CD4-positive, alpha-beta T cell treated with Interleukin-2 at 100 ng/mL for 4 hours (primary cell): ENCODE results near the gene MED15.
A peak's percentile ranks its signal among the peaks of the same experiment; 100 is the strongest.
"Not testable (repeated sequence)": the region's sequence is repeated elsewhere in the genome, so short reads cannot be mapped to it uniquely, and the experiment has no call there.

Experiments
- DNase-seq: peaks from one replicate; pipeline ENCODE4 v3.0.0-alpha.2; 2020; ENCODE audit warnings: low spot score

The MED15 gene

GRCh38 chr22:20484948-20485683, 22.3 kb upstream of the MED15 start:
- no peak for DNase-seq

GRCh38 chr22:20486229-20486628, 21.2 kb upstream of the MED15 start:
- DNase-seq, result no peak

DNA sequence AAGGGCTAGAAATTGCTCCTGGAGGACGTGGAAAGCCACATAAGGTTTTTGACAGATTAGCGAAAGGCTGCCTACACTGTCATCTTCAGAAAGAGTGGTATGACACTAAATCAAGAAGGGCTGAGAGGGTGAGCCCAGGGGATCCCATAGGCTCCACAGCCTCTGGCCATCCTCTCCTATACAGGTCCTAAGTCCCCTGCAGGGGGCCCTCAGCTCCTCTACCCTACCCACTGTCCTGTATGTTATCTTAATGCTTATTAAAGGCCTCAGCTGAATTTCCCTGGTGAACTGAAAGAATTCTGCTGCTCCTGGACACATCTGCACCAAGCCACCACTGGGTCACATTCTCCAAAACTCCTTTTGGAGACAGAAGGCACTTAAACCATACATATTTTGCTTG, 19.7 kb upstream of the MED15 start:
- no peak for DNase-seq

DNA sequence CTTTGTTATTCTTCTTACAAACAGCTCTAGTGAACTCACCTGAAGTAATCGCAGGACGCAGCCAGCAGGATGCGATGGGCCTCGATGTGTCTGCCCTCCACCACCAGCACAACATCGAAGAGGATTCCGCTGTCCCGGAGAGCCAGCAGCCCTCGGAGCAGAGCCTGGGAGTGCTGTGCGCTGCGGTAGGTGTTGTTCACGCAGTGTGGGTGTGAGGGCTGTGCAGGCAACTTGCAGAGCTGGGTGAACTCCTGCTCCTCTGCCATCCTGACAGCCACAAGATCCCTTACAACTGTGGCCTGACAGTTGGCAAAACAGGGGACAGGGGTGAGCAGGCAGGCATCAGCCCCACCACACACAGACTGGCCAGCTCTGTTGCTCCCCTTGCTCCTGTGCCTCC, 18.5 kb upstream of the MED15 start:
- no peak for DNase-seq

DNA sequence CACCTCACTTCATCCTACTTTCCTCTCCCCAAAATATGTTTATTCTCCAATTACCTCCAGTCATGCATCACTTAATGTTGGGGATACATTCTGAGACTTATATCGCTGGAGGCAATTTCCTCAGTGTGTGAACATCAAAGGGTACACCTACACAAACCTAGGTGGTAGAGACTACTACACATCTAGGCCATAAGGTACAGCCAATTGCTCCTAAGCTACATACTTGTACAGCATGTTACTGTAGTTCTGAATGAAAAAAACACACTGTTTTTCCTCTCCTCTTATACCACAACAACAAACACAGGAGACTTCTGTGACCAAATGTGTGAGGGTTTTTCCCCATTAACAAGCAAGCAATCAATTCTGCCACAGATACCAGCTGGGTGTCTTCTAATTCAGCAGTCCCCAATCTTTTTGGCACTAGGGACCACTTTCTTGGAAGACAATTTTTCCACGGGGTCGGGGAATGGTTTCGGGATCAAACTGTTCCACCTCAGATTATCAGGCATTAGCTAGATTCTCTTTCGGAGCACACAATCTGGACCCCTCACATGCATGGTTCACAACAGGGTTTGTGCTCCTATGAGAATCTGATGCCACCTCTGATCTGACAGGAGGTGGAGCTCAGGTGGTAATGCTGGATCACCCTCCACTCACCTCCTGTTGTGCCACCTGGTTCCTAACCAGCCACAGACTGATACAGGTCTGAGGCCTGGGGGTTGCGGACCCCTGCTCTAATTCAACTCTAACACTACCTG, 17.0 kb upstream of the MED15 start:
- DNase-seq, result no peak

GRCh38 chr22:20490941-20491307, 16.5 kb upstream of the MED15 start:
- no peak for DNase-seq

GRCh38 chr22:20491346-20491745, 16.1 kb upstream of the MED15 start:
- no peak for DNase-seq

DNA sequence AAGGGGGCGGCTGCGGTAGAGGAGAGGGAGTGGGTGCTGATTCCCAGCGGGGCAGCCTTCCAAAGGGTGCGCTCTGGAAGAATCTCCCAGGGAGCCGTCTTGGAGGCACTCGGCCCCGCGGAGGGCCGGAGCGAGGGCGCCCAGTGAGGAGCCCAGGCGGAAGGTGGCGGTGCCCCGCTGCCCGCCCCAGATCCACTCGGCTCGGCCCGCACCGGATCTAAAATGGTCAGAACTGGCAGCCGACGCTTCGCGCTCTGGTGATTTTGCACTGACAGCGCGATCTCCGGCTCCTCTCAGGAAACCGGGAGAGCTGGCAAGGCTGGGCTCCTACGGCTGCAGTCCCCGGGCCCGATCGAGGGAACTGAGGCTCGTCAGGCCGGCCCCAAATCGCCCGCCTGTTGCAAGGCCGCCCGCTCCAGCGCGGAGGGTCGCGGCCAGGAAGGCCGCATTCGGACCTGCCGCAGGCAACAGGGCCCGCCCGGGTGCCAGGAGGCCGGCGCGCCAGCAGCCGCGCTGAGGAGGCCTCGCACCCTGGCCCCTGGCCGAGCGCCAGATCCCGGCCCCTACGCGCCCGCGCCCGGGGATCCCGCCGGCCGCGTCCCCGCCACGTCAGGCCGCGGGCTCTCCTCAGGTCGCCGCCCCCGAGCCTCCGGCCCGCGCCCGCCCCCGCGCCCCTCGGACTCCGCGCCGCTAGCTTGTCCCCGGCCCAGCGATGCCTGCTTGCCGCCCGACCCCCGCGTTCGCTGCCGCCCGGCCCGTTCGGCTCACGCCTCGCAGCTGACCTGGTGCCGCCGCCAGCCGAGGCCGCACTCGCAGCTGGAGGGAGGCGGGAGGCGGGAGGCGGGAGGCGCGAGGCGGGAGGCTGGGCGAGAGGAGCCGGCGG, 12.2 kb upstream of the MED15 start, which contains the start of gene KLHL22:
Gene KLHL22 (minus strand): TSS at position 818 of the 883 bp plus-strand sequence. CDS start 6,584 bp downstream, outside the sequence.
- DNase-seq, result no peak

DNA sequence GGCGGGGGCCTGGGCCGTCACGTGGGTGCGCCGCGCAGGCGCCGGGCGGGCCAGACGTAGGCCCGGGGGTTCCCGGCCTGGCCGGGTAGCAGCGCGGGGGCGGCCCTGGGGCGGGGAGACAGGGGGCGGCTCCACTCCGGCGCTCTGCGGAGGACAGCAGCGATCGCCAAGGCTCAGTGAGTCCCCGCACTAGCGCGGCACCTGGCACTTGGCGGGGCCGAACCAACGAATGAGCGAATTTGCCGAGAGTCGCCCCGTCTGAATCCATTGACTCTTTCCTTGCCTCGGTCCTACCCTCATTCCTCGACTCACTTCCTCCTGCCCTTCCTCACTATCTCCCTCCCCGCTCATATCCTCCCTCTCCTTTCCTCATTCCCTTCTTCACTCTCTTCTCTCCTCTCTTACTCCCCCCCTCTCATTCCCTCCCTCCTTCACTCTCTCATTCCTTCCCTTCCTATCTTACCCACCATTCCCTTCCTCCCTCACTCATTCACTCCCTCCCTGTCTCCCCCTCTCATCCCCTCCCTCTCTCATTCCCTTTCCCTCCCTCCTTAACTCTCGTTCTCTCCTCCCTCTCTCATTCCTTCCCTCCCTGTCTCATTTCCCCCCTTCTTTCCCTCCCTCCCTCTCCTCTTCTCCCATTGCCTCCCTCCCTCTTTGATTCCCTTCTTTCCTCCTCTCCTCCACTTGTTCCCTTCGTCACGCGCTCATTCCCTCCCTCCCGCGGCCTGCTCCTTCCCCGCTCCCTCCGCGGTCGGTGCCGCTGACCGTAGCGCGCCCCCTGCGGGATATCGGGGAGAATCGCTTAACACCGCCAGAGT, 11.3 kb upstream of the MED15 start:
- peak; percentile 91 for DNase-seq

DNA sequence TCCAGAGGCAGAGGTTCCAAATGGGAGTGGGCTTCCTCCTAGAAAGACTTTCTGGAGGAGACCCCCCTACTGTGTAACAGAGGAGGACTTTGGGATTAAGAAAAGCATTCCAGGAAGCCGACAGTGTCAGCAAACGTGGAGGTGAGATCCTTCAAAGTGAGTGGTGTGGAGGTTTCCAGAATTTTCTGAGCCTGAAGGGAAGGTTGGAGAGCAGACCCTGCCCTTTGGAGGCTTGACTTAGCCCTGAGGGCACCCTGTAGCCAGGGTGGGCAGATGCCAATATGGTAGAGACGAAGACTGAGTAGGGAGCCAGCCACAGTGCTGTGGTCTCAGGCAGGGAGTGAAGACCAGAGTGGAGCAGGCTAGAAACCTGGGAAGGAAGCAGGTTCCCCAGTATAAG, 10.0 kb upstream of the MED15 start:
- no peak for DNase-seq

GRCh38 chr22:20498913-20499312, 8.5 kb upstream of the MED15 start:
- no peak for DNase-seq

DNA sequence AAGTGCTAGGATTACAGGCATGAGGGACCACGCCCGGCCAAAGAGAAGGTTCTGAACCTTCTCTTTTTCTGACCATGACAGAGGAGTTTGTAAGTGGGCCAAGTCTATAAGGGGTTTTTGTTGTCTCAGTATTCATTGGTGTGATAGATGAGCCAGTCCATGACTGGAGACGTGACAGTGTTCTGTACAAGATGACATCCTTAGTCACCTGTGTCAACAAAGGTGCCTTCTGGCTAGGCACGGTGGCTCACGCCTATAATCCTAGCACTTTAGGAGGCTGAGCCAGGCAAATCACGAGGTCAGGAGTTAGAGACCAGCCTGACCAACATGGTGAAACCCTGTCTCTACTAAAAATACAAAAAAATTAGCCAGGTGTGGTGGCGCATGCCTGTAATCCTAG, 7.6 kb upstream of the MED15 start:
- DNase-seq, result no peak

GRCh38 chr22:20503816-20504215, 3.6 kb upstream of the MED15 start:
- DNase-seq, result no peak

DNA sequence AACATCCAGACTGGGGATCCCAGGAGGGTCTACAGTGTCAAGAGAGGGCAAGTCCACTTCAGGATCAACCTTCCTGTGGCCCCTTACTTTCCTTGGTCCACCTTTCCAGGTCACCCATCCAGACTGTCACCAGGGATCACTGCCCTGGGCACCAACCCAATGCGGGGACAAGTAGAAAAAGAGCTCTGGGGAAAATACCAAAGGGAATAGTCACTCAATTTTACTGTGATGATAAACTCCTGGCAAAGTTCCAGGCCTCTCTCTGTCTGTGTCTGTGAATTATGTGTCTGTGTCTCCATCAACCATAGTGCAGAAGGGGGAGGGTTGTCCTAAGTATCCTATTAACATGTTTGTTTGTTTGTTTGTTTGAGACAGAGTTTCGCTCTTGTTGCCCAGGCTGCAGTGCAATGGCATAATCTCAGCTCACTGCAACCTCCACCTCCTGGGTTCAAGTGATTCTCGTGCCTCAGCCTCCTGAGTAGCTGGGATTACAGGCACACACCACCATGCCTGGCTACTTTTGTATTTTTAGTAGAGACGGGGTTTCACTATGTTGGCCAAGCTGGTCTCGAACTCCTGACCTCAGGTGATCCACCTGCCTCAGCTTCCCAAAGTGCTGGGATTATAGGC, 3.0 kb upstream of the MED15 start:
- not testable (repeated sequence) for DNase-seq

- DNase-seq, result no peak
Measured at GRCh38 chr22:20506543-20507252, 712 bp upstream of the MED15 start.

DNA sequence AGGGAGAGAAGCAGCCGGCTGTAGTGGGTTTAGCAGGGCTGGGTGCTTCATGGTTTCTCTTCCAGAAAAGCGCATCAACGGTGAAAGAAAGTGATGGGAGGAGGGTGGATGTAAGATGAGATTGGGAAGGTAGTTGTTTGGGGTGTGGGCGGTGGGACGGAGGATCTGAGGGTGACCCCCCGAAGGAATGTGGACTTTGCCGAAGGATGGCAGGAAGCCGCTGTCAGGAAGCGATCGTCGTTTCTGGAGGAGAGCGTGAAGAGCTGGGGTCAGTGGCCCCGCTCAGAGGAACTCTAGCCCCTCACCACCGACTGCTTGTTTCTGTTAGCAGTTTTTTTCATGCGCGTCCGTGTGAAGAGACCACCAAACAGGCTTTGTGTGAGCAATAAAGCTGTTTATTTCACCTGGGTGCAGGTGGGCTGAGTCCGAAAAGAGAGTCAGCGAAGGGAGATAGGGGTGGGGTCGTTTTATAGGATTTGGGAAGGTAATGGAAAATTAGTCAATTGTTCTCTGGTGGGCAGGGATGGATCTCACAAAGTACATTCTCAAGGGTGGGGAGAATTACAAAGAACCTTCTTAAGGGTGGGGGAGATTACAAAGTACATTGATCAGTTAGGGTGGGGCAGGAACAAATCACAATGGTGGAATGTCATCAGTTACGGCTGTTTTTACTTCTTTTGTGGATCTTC, 801 bp downstream of the MED15 start:
- not testable (repeated sequence) for DNase-seq

- no peak for DNase-seq
Measured at GRCh38 chr22:20508815-20509271, 1.4 kb downstream of the MED15 start.

DNA sequence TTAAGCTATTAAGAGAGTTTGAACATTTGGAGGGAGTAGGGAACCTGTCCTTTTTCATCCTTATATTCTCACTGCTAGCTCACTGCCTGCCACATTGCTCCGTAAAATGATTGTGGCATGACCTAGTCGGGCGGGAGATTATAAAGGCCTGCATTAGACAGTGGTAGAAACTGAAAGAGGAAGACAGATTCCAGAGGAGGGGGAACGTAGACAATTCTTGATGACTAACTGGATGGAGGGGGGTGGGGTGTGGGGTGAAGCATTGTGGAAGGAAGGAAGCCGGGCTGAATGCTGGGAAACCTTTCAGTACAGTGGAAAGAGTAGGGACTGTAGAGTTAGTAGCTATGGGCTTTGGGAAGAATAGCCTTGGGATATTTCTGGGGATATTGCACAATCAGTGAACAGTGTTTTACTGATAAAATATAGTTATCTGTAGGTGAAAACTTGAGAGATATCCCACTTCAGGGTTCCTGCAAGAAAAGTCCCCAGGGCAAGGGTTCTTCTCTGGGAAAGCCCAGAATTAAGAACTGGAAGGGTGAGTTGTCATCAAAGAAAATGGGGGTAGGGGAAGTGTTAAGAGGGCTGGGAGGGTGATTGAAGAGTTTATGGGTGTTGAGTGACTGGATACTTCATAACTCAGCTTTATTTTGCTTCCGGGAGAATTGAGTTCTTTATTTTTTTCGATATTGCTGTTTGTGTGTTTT, 2.1 kb downstream of the MED15 start:
- DNase-seq, result peak; percentile 70
